ENCODE measurements around the gene TECPR2.

TECPR2 gene

DNA sequence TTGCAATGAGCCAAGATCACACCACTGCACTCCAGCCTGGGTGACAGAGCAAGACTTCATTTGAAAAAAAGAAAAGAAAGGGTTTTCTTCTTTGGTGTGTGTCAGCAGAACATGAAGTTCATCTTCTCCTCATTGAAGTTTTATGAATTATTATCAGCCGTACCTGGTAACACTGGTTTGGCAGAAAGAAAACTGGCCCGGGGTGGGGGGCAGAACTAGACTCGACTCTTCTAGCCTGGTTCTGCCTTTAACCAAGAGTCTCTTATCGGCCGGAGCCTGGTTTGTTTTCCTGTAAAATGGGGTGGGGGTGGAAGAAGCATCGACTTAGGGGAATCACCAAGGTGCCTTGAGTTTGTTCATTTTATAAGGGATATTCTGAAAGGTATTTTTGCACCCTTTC lies 64.1 kb downstream of the TECPR2 start:
- DNase-seq (ENCODE audit: low read depth): no peak

DNA sequence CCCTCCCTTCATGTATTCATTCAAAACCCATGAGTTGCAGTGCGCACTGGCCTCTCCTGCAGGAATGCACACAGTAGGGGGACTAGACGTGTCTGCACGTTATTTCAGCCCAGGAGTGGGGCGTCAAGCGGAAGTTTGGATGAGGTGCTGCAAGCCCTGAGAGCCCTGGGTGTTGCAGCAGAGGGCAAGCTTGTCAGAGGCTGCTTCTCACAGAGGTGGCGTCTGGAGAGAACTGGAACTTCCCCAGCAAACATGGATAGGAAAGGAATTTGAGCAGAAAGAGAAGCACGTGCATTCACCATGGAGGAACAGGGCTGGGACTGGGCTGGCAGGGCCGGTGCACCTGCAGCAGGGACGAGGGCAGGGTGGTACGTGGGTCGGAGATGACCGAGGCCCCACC lies 64.9 kb downstream of the TECPR2 start:
- no peak for DNase-seq (ENCODE audit: low read depth)

DNA sequence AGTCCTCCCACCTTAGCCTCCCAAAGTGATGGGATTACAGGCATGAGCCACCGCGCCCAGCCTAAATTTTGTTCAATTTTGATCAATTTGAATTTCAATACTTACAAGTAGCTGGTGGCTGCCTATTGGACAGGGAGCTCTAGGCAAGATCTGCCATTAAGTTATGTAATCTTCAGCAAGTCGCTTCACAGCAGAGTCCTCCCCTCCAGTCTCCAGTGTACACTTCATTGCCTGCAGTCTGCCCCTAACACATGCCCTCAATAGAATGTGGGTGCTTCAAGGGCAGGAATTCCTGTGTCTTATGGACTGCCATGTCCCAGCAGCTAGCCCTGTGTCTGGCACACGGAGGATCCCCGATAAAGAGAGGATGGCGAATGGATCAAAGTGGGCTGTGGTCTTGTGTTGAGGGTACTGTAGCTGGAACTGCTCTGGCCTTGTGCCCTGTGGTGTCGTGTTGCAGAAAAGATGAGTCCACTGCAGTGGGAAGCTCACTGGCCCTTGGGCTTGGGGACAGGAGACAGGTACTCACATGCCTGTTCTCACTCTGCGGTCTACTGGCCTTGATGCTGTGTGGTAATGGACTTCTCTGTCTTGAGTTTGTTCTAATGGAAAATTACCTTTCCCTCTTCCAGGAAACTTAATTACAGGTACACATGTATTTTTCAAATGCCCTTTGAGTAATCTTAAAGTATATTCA lies 67.6 kb downstream of the TECPR2 start:
- no peak for DNase-seq (ENCODE audit: low read depth)

DNA sequence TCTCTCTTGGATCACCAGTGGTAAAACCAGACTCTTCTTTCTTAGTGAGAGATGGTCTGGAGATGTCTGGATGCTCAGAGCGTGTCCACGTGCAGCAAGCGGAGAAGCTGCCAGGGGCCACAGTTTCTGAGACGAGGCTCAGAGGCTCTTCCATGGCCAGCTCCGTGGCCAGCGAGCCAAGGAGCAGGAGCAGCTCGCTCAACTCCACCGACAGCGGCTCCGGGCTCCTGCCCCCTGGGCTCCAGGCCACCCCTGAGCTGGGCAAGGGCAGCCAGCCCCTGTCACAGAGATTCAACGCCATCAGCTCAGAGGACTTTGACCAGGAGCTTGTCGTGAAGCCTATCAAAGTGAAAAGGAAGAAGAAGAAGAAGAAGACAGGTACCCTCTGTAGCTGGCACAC lies 69.0 kb downstream of the TECPR2 start:
- DNase-seq (ENCODE audit: low read depth): no peak

DNA sequence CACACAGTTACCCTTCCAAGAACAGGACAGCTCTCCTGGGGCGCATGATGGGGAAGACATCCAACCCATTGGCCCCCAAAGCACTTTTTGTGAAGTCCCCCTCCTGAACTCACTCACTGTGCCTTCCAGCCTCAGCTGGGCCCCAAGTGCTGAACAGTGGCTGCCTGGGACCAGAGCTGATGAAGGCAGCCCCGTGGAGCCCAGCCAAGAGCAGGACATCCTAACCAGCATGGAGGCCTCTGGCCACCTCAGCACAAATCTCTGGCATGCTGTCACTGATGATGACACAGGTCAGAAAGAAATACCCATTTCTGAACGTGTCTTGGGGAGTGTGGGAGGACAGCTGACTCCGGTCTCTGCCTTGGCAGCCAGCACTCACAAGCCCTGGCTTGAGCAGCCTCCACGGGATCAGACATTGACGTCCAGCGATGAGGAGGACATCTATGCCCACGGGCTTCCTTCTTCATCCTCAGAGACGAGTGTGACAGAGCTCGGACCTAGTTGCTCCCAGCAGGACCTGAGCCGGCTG lies 72.0 kb downstream of the TECPR2 start:
- no peak for DNase-seq (ENCODE audit: low read depth)

DNA sequence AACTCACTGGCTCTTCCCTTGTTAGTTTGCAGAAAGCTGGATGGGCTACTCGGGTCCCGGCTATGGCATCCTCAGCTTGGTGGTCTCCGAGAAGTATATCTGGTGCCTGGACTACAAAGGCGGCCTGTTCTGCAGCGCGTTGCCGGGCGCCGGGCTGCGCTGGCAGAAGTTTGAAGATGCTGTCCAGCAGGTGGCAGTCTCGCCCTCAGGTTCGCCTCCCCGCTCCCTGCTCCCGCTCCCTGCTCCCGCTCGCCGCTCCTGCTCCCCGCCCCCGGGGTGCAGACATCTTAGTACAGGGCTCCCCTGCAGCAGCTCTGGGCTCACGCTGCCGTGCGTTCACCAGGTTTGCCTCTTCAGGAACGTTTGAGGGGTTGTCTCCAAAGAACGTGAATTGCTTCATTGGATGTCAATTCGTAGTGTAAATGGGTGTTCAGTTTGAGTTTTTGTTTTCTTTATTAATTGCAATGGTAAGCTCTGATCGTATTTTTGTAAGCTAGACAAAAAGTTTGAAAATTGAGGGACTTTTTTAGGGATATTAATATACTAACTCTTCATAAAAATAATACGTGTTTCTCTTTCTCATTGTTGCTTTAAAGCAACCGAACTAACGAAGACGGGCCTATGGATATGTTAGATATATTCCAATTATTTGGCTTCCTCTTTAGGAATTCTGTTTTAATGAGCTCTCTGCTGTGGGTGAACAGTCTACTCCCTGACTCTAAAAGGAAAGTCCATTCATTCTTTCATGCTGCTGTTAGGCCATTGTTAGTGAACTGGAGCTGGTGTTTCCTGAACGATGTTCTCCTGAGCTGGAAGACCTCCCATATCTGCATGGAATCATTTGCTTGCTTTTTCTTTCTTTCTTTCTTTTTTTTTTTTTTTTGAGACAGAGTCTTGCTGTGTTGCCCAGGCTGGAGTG lies 75.5 kb downstream of the TECPR2 start:
- peak; percentile 14 for DNase-seq (ENCODE audit: low read depth)

DNA sequence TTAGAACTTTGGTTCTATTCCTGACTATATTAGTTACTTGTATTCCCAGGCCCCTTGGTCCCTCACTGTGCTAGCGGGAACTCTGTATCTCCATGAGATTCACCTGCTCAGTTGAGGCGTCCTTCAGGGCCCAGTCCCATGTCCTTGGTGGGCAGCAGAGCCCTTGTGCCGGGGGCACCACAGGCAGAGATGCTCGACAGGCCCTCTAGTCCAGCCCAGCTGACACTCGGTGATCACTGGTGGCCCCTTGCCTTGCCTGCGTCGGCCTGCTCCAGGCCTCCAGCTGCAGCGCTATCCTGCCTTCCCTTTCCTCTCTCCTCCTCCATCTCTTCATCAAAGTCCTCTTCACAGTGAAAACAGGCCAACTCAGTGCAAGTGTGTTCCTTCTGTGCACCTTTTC lies 76.8 kb downstream of the TECPR2 start:
- DNase-seq (ENCODE audit: low read depth): no peak

DNA sequence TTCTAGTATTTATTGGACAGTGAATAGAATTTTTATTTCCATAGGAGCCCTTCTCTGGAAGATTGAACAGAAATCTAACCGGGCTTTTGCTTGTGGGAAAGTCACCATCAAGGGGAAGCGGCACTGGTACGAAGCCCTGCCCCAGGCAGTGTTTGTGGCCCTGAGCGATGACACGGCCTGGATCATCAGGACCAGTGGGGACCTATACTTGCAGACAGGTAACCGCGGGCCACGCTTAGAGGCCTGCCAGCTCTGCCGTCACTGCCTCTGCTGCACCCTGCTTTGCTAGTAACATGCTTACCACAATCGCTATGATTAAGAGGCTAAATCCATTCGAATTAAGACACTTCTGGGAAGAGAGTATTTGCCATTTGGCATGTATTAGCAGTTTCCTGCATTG lies 77.7 kb downstream of the TECPR2 start:
- no peak for DNase-seq (ENCODE audit: low read depth)

DNA sequence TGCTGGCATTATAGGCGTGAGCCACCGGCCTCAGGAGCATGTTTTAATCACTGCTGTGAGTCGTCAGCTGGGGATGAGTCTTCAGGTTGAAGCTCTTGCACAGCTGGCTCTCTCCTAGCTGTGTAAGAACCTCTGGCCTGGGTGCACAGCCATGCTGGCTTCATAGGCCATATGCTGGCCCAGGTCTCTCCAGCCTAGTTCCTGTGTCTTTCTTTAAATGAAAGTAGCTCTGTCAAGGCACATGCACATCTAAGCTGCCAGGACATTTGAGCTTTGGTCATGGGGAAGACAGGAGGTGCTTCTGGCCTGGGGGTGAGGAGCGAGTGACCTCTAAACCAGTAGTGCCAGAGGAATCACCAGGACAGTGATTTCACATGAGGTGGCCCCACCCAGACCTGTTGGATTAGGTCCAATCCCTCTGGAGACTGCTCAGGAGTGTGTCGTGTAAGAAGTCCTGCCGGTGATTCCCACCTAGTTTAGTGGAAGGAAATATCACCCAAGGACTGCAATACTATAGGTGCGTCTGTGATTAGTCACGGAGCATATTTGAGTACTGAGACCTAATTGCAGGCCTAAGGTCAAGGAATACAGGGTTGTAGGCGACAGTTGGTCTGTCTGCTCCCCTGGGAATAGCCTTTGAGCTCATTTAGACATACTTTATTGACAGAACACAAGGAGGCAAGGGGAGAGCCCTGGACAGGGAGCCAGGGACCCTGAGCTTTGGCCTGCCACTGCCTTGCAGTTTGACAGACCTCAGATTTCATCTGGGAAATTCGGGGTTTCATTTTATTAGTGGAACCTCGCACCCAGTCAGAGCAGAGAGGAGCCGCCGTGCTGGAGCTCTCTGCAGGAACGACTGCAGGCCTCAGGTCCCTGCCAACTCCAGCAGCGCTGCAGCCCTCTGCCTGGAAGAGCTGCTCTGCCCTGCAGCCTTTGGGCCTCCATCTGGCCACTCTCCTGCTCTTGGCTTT lies 79.8 kb downstream of the TECPR2 start:
- DNase-seq (ENCODE audit: low read depth): no peak

DNA sequence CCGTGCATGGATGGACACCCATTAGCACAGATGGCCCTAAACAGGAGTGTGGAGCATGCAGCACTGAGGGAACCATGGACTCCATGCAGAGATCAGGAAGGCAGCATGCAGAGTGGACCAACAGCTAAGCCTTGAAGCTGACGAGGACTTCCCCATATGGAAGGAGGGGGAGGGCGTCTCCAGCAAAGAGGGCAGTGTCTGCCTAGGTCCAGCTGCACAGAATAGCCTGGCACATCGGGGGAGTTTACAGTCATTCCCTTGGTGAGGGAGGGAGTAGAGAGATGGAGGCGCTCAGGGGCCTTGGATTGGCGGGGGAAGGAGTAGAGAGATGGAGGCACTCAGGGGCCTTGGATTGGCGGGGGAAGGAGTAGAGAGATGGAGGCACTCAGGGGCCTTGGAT lies 82.3 kb downstream of the TECPR2 start:
- DNase-seq (ENCODE audit: low read depth): no peak

DNA sequence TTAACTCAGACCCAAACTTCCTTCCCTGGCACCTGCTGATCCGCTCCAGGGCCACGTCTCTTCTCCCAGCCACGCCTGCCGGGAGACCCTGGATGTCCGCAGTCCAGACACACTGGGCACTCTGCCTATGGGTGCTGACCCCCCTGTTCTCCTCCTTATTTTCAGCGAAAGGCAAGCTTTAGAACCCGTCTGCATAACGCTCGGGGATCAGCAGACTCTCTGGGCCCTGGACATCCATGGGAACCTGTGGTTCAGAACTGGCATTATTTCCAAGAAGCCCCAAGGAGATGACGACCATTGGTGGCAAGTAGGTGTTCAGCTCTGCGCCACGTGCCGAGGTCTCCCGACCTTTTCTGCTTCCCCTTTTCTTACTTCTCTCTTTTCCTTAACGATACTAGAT lies 82.9 kb downstream of the TECPR2 start:
- DNase-seq (ENCODE audit: low read depth): no peak

DNA sequence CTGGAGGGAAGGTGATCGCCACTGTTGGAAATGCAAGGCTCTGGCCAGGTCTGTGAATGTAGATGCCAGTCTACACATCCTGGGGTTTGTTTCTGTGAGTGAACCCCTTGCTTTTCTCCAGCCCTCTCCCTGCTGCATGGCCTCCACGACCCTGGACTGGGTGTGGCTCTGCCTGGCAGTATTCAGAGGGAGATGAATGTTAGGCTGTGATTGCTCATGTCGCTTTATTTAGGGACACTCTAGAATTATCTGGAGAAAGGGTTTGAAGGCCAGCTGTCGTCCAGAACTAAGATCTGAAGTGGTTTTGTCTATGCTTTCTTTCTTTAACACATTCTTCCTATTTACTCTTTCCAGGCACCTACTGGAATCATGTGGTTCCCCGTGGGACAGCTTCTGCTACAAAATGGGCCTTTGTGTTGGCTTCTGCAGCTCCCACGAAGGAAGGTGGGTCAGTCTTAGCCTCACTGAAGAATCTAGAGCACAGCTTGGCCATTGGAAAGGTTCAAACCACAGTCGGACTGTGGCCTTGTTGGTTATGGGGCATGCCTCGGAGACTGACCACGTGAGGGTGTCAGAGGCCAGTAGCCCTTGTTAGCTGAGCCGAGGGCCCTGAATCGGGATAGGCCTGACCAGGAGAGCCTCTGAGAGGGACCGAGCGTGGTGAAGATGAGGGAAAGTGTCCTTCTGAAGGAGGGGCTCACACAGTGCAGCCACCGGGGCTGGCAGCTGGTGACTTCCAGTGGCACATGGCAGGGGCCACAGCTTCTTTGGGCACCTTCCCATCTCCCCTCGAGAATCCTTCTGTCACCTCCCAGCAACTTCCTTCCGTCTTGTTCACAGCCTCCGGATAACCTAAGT lies 87.7 kb downstream of the TECPR2 start:
- no peak for DNase-seq (ENCODE audit: low read depth)

DNA sequence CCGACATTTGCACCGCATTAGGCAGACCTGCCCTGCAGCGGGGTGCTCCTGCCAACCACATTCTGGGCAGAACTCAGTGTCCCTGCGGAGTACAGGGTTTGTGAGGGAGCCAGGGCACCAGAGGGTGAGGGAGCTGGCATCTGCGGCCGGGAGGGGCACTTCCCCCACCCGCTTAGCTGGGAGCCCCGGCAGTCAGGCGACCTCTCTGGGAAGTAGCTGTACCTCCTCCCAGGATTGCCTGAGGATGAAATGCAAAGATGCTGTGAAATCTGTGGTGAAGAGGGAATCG lies 88.3 kb downstream of the TECPR2 start:
- DNase-seq (ENCODE audit: low read depth): no peak

DNA sequence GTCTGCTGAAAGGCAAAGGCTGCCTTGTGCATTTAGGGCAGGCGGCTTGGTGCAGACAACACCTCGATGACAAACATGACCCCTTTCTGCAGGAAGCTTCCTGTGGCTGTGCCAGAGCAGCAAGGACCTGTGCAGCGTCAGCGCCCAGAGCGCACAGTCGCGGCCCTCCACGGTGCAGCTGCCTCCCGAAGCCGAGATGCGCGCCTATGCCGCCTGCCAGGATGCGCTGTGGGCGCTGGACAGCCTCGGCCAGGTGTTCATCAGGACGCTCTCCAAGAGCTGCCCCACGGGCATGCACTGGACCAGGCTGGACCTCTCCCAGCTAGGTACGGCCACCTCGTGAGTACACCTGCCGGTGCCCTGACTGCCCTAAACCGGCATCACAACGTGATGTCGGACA lies 89.6 kb downstream of the TECPR2 start:
- no peak for DNase-seq (ENCODE audit: low read depth)

DNA sequence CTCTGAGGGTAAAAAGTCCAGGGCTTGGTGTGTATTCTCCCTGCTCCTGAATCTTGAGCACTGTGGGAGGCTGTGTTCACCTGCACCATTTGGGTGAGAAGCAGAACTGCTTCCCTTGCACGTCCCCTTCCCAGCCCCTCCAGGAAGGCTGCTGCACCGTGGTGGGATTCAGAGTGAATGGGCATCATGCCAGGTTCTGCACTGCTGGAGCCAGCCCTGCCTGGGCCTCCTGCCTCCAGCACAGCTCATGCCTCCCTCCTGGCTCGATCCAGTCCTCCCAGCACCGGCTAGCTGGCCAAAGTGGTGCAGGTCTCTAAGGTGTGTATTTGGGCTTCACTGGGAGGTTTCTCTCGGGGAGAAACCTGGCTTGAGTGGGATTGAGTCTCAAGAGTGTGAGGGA lies 92.0 kb downstream of the TECPR2 start:
- DNase-seq (ENCODE audit: low read depth): no peak

DNA sequence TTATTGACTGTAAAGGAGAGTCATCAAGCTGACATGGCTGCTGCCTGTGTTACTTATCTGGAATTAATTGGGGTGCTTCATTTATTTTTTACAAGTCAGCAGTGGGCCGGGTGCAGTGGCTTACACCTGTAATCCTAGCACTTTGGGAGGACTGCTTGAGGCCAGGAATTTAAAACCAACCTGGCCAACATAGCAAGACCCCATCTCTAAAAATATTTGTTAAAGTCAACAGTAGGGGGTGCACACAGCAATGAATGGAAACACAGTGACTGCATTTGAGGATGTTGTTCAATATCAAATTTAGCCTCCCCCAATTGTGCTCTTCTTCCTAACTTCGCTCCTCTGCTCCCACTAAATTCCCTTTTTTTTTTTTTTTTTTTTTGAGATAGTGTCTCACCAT lies 94.8 kb downstream of the TECPR2 start:
- no peak for DNase-seq (ENCODE audit: low read depth)

DNA sequence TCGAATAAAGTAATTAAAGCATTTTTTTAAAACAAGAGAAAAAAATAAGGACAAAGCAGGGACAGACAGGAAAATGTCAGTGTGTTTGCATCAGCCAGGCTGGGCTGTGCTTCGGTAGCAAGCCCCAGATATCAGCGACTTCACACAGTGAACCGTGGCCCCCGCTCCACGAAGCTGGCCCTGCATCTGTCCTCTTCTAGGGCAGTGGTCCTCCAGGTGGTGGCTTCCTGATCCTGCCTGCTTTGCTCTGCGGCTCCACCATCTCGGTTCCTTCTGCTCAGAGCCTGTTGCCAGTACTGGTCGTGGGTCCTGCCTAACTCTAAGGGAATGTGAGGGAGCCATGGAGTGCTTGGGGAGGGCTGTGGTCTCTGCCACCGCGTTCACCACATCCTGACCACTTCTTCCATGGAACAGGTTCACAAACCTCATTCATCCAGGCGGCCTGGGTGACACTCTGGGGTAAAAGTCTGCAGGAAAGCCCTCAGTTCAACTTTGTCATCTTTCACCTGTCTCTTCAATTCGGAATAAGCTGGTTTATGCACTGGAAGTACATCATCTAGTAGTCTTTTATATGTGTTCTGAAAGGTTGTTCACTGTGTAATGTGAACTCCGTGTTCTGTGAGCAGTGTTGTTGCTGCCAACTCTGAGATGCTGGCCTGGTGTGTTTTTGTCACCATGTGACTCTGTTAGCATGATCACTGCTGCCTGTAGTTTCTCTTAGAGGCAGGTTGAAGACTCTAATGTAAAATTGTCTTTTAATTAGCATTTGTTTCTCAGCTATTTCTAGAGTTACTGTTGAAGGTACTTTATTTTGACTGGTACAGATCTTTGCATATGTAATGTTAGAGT lies 99.0 kb downstream of the TECPR2 start:
- no peak for DNase-seq (ENCODE audit: low read depth)

DNA sequence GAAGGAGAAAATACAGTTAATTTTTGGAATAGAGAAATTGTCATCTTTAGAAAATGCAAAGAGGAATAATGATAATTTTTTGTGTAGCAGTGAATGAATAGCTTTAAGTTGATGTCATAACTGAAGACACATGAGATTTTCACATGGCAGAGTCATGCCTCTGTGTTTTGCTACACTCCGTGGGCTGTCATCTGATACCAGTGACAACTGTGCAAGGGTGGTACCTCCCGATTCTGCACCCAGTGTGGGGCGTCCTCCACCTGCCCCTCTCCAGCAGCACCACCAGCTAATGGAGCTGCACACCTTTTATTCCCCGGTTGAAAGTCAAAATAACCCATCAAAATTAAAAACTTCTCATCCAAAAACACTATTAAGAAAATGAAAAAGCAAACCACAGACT lies 99.7 kb downstream of the TECPR2 start:
- no peak for DNase-seq (ENCODE audit: low read depth)

DNA sequence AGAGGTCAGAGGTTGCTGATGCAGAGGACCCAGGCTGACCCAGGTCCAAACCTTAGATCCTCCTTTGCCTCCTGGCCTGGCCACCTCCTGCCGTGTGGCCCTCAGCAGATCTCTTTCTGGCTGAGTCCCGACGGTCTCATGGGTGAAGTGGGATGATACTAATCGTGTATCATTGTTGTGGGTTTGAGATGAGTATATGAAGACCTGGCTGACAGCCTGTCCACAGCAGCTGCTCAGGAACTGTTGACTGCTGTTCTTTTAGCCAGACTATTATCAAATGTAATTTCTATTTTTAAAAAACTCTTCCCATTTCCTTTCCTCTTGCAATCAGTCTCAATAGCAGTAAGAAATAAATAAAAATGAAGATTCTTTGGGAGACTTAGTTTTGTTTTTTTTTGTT lies 101.3 kb downstream of the TECPR2 start:
- DNase-seq (ENCODE audit: low read depth): no peak

DNA sequence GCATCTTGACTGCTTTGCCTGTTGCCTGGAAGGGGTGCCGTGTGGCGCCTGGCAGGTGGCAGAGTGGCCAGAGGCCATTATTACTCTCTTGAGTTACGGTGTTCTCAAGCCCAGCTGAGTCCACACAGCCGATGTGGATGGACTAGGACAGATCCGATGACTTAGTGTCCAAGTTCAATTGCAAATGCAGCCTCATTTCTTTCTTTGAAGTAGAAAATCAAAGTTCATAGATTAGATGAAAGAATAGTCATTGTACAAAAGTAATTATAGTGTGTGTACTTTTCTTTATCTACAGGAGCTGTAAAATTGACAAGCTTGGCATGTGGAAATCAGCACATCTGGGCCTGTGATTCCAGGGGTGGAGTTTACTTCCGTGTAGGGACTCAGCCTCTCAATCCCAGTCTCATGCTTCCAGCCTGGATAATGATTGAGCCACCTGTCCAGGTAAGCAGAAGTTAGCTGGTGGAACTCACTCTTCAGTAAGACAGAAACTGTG lies 102.2 kb downstream of the TECPR2 start:
- DNase-seq (ENCODE audit: low read depth): no peak

Data from activated gamma-delta T cell treated with anti-CD3 and anti-CD28 coated beads, Interleukin-2, amount 50 U/mL, for 16 hours (primary cell).